MM.1S (cell line): ENCODE measurements around the gene NRAS.

Experiments
- EZH2 ChIP-seq: fragments of 300-600 bp; sonication (generic); optimal IDR thresholded peaks from 2 replicates; pipeline ENCODE3; 2017; ENCODE audit warnings: low read depth, mild to moderate bottlenecking, antibody characterized with exemption, low read length, mixed read lengths
- EZH2phosphoT487 ChIP-seq: fragments of 300-600 bp; sonication (generic); IDR thresholded peaks from 2 replicates; pipeline ENCODE4 v1.6.1; 2018; ENCODE audit warnings: antibody characterized with exemption, low read length
- TF ChIP-seq, protein P1 (sequence below): fragments of 300-600 bp; sonication (generic); IDR thresholded peaks from 2 replicates; pipeline ENCODE4 v1.5.1; 2016; ENCODE audit warnings: antibody characterized with exemption, low read length, mixed read lengths

DNA sequence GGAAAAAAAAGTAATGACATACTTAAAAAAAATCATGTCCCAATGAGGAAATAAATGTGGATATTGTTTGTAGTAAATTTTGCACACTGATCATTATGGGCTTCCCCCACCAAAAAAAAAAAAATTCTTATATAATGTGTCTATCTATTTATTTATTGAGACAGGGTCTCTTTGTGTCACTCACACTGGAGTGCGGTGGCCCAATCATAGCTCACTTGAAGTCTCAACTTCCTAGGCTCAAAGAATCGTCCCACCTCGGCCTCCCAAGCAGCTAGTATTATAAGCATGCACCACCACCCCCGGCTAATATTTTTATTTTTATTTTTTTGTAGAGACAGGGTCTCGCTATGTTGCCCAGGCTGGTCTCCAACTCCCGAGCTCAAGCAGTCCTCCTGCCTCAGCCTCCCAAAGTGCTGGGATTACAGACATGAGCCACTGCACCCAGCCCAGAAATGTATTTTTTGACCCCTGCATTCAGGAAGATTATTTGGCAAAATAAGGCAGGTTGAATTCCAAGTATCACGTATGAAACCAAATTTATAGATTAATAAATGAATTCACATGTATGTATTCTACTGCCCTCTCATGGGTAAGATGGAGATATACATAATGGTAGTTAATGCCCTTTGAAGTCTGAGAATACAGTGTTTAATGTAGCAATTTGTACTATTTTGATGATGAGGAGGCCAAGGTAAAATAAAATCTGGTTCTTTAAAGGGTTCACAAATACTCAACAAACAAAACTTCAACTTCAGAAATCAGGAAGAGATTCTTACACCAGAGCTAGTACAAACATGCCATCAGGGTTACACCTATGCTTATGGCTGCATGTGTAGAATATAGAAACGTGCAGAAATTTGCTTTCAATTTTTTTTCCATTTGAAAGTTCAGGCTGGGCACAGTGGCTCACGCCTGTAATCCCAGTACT lies 45.3 kb downstream of the NRAS start:
- TF ChIP-seq, protein P1, sequence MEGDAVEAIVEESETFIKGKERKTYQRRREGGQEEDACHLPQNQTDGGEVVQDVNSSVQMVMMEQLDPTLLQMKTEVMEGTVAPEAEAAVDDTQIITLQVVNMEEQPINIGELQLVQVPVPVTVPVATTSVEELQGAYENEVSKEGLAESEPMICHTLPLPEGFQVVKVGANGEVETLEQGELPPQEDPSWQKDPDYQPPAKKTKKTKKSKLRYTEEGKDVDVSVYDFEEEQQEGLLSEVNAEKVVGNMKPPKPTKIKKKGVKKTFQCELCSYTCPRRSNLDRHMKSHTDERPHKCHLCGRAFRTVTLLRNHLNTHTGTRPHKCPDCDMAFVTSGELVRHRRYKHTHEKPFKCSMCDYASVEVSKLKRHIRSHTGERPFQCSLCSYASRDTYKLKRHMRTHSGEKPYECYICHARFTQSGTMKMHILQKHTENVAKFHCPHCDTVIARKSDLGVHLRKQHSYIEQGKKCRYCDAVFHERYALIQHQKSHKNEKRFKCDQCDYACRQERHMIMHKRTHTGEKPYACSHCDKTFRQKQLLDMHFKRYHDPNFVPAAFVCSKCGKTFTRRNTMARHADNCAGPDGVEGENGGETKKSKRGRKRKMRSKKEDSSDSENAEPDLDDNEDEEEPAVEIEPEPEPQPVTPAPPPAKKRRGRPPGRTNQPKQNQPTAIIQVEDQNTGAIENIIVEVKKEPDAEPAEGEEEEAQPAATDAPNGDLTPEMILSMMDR = peak; percentile 34
- TF ChIP-seq EZH2phosphoT487 (no peak), EZH2 (no peak)
